HG03460 (cell line): ENCODE results near the gene SNX32.
A peak's percentile ranks its signal among the peaks of the same experiment; 100 is the strongest.

ENCODE experiments used
- ATAC-seq: cut with Tn5 transposase; IDR thresholded peaks from one replicate; pipeline ENCODE4 v1.9.1; 2021; ENCODE audit not compliant: unreplicated experiment

SNX32 gene

DNA sequence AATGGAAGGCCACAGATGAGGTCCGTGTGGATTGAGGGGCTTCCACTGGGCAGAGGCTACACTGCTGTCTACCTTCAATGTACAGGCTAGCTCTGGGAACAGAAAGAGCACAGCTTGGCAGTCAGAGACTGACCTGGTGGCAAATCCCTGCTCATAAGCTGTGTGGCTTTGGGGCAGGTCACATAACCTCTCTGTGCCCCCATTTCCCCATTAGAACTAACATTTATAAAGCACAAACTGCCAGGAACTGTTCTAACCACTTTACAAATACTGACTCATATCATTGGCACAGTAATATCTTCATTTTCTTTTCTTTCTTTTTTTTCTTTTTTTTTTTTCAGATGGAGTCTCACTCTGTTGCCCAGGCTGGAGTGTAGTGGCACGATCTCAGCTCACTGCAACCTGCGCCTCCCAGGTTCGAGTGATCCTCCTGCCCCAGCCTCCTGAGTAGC, 63.3 kb downstream of the SNX32 start:
- no peak for ATAC-seq

- no peak for ATAC-seq
Measured at GRCh38 chr11:65898656-65899355, 65.0 kb downstream of the SNX32 start.

DNA sequence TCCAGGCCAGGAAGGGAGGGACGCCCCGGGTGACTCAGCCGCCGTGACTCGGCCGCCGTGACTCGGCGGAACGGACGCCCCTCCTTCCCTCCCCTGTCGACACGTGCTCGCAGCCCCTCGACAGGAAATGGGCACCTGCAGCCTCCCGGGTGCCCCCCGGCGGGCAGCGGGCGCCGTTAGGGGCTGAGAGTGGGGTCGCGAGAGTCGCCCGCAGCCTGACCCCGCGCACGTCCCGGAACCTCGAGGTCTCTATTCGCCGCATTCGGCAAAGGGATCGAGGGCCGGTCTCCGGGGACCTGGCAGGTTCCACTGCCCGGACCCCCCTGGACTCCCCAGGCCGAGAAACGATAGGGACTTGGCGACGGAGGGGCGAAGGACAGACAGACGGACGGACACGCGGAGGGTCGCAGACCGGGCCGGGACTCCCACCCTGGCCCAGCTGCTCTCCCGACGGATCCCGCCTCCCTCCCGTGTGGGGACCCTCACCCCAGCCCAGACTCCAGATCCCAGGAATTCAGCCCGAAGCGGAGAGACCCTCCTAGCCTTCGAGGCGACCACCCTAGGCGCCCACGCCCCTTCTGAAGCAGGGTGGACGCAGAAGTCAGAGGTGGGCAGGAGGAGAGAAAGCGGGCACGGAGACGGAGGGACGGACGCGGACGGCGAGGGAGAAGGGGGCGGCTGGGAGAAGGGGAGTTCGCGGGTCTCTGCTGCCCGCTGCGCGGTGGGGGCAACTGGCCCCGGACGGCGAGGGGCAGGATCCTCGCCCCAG, 65.8 kb downstream of the SNX32 start:
- no peak for ATAC-seq

GRCh38 chr11:65900125-65900898, 66.5 kb downstream of the SNX32 start, which contains the start of gene FOSL1:
Gene FOSL1 (minus strand): TSS chr11:65900388. CDS start chr11:65900339, 49 bp downstream.
- peak; percentile 76 for ATAC-seq

DNA sequence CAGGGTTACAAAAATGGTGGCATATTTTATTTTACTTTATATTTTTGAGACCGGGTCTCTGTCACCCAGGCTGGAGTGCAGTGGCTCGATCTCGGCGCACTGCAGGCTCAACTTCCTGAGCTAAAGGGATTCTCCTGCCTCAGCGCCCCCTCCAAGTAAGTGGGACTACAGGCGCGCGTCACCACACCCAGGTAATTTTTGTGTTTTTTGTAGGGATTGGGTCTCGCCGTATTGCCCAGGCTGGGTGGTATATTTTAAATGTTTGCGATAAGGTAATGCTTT, 67.1 kb downstream of the SNX32 start:
- ATAC-seq, result no peak

- ATAC-seq, result no peak
Measured at GRCh38 chr11:65903068-65903481, 69.3 kb downstream of the SNX32 start.
